GM21529 (cell line): ENCODE data around the gene GCSH.

Experiments used
- ATAC-seq: cut with Tn5 transposase; IDR thresholded peaks from one replicate; pipeline ENCODE4 v1.9.1; 2021; ENCODE audit not compliant: unreplicated experiment

Gene GCSH

GRCh38 chr16:81053761-81054160, 42.4 kb downstream of the GCSH start:
- ATAC-seq = no peak

DNA sequence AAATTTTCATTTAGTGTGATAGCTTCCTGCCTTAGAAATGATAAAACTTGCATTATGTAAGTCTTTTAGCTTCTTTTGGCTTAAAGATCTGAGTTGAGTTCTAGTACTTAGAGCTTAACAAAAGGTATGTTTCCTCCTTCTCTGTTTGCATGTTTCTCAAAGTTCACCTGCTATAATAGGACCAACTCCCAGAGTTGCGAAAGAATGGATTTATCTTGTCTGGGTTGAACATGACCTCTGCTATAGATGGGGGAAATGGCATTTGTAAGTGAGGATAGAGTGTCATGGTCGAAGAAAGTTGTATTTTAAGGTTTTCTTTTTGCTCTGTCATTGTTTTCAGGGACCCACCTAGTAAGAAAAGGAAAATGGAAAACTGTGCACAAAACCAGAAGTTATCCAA, 53.4 kb downstream of the GCSH start:
- no peak for ATAC-seq

DNA sequence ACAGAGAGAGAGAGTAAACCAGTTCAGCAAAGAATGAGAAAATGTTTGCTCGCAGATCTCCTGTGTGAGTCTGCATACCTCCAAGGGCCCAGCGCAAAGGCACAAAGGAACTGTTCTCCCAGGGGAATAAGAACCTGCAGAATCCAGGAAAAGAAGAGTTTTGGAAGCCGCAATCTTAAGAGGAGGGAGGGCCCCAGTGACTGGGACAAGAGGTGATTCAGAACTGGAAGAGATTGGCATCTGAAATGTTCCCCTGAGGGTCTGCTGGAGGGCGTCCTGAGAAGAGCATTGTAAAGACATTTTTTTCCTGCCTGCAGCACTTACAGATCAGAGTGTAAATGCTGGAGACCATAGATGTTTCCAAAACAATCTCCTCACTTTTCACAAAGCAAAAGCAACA, 54.5 kb downstream of the GCSH start:
- no peak for ATAC-seq

- ATAC-seq = no peak
Observed at GRCh38 chr16:81040842-81041241, 55.4 kb downstream of the GCSH start.

GRCh38 chr16:81040131-81040530, 56.1 kb downstream of the GCSH start:
- no peak for ATAC-seq

GRCh38 chr16:81036751-81037350, 59.3 kb downstream of the GCSH start:
- no peak for ATAC-seq

DNA sequence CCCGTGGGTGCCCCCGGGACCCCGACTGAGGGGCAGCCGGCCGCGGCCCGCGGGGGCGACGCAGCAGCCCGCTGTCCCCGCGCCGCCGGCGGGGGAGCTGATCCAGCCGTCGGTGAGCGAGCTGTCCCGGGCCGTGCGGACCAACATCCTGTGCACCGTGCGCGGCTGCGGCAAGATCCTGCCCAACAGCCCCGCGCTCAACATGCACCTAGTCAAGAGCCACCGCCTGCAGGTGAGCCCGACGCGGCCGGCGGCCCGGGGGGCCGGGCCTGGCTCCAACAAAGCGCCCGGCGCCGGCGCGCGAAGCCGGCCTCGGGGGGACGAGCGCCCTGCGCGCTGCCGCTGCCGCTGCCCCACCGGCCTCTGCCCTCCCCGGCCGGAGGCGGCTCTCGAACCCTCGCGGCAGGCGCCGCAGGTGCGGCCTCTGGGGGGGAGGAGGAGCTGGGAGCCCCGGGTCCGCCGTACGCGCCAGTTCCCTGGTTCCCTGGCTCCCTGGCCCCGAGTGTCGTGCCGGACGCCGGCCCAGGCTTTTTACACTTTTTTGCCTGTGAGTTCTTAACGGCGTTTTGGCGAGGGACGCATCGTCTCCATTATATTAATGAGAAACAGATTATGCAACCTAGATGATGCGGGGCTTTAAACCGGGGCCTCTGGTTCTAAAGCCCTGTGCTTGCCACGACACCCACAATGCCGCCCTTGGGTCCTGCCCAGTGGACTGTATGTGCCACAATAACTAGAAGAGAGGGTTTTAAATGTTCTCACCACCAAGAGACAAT, 60.0 kb downstream of the GCSH start:
- peak; percentile 45 for ATAC-seq

GRCh38 chr16:81035398-81035974, 60.7 kb downstream of the GCSH start, which contains the start of gene ATMIN:
Gene ATMIN, plus strand, starts transcription at chr16:81035842. Its CDS starts 29 bp downstream, at chr16:81035871.
- ATAC-seq = peak; percentile 89
